ENCODE data around the gene ZNF398.
"Not testable (repeated sequence)": the region's sequence is repeated elsewhere in the genome, so short reads cannot be mapped to it uniquely, and the experiment has no call there.

ZNF398 gene

DNA sequence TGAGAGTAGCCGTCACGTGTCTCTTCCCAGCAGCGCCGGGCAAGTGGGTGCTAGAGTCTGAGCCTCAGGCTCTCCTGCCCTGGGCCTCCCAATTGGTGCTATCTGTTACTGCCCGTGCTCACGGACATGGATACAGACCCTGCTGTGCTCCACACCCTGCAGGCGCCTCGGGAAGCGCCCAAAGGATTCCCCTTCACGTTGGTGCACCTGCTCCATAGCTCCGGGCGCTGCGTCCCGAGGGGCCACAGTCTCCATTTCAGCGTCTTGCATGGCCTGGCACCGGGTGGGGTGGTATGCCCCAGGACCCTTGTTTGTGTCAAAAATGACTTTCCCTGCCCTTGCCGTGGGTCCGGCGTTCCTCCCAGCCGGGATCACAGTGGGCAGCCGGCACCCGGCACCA lies 78.4 kb downstream of the ZNF398 start:
- DNase-seq (ENCODE audit: low read depth, low spot score) = no peak

DNA sequence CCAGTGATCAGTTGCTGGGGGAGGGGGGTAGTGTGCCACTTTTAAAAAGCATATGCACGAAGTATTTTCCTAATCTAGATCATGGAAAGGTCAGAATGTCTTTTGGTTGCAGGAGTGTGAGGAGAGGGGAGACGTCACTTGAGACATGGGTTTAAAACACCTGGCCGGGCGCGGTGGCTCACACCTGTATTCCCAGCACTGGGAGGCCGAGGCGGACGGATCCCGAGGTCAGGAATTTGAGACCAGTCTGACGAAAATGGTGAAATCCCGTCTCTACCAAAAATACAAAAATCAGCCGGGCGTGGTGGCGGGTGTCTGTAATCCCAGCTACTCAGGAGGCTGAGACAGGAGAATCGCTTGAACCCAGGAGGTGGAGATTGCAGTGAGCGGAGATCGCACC lies 79.1 kb downstream of the ZNF398 start:
- DNase-seq (ENCODE audit: low read depth, low spot score) = not testable (repeated sequence)

DNA sequence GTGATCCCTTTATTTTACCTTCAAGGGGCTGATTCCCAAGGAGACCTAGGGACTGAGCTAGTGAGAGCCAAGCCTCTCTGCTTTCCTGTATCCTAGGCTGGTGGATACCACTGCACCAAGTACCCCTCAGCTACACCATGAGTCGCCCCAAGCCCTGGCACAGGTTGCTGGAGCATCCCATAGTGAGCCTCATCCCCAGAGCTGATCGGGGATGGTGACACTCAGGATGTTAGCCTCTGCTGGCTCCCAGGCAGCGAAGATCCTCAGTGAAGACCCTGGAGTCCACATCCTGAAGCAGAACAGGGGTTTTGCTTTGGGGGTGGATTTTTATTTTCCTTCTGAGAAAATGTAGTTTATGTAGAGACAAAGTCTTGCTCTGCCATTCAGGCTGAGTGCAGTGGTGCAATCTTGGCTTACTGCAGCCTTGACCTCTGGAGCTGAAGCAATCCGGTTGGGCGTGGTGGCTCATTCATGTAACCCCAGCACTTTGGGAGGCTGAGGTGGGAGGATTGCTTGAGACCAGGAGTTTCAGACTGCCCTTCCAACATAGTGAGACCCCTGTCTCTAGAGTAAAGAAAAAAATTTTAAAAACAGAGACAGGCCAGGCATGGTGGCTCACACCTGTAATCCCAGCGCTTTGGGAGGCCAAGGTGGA lies 79.7 kb downstream of the ZNF398 start:
- no peak for DNase-seq (ENCODE audit: low read depth, low spot score)

DNA sequence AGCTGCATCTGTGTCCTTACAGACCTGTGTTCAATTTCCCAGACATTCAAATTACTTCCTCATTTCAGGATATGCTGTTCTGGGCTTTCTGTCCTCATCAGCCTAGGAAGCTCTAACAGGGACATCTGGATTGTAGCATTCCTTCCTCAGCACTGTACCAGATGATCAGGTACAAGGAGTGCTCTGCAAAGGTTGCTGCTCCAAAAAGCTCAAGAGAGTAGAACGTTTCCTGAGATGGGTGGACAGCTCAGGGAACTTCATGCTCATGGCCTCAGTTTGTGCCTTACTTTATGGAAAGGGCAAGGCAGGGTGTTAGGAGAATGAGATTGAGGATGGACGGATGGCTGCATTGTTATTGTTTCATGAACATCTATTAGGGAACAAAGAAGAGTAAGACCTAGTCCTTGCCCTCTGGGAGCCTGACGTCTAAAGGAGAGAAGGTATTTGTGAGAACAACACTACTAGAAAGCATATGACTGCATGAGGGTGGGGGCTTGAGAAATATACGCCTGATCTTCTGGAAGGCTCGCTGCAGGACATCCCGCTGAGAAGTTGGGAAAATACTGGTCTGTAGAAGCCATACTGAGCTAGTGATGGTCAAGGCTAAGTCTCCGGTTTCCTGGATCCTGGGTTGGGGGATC lies 81.7 kb downstream of the ZNF398 start:
- no peak for DNase-seq (ENCODE audit: low read depth, low spot score)

DNA sequence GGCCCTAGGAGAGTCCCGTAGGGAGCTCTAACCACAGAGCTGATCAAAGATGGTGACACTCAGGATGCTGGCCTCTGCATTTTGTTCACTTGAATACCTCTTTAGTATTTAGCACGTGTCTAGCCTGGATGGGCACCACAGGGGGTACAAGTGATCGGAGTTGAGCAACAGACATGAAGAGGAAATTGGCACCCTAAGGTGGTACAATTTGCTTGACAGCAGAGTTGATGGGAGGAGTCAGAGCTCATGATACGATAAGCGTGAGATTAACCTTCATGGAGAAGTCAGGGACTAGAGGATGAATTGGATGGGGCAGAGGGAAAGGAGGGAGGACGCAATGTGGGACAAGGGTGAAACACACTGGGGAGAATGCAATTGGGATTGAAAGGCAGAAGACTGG lies 82.3 kb downstream of the ZNF398 start:
- DNase-seq (ENCODE audit: low read depth, low spot score) = no peak

DNA sequence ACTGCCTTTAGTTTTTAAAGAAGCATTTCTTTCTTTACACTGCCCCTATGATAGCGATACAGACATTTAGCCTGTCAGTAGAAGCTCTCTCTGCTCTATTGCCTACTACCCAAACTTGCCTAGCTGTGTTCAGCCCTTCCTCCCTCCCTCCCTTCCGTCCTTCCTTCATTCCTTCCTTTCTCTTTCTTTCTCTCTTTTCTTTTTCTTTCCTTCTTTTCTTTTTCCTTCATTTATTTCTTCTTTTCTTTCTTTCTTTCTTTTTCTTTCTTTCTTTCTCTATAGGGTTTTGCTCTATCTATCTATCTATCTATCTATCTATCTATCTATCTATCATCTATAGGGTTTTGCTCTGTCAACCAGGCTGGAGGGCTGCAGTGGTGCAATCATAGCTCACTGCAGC lies 85.1 kb downstream of the ZNF398 start:
- no peak for DNase-seq (ENCODE audit: low read depth, low spot score)

Data from smooth muscle cell of the brain vasculature (primary cell).